Measurements from ENCODE around the gene FAM184B. TPM values are rescaled to one million over a fixed set of nuclear protein-coding genes. Genes with fewer than 3 reads are reported as not detected.

The FAM184B gene
- polyA plus RNA-seq, 1 experiment: 0.01 TPM

GRCh38 chr4:17580969-17581368, 200.5 kb downstream of the FAM184B start:
- Histone ChIP-seq H3K27me3 (ENCODE audit: control insufficient read depth, insufficient read depth, low read length) (no peaks in the 10 kb centered on the region), H3K36me3 (ENCODE audit: control insufficient read depth, insufficient read depth, low read length) (peaks cover 14% of the 10 kb centered on the region), H3K4me3 (ENCODE audit: low read depth, low read length) (no peak overlapping the region)
- no peak for DNase-seq (ENCODE audit: low read depth)
- CTCF ChIA-PET: no interaction called here
- no peak for TF ChIP-seq CTCF (IDR thresholded peaks at IDR 0.05; ENCODE audit: insufficient read depth, low read depth, low read length)
- POLR2A ChIA-PET: no interaction called here

Other genes with a start within 250 kb of the FAM184B start
- gene LAP3, start 204.4 kb downstream of the FAM184B start, polyA plus RNA-seq (2011; rRNA removed): 42.8 and 52.8 TPM in 2 replicates
- gene MED28, start 167.0 kb downstream of the FAM184B start, polyA plus RNA-seq (2011; rRNA removed): 9.0 and 20.0 TPM in 2 replicates
- gene DCAF16, start 29.1 kb upstream of the FAM184B start, polyA plus RNA-seq (2011; rRNA removed): 20.6 and 21.3 TPM in 2 replicates
- gene NCAPG, start 29.4 kb upstream of the FAM184B start, polyA plus RNA-seq (2011; rRNA removed): 7.8 and 14.4 TPM in 2 replicates
- 2.0 and 3.1 TPM in 2 replicates for gene LCORL, start 240.1 kb upstream of the FAM184B start, polyA plus RNA-seq (2011; rRNA removed)

All from BJ (cell line).